ENCODE measurements around the gene PRR22.
"Not testable (repeated sequence)": the region's sequence is repeated elsewhere in the genome, so short reads cannot be mapped to it uniquely, and the experiment has no call there.

PRR22 gene

GRCh38 chr19:5744999-5745398 is 39.5 kb downstream of the PRR22 start:
- DNase-seq, result not testable (repeated sequence)

DNA sequence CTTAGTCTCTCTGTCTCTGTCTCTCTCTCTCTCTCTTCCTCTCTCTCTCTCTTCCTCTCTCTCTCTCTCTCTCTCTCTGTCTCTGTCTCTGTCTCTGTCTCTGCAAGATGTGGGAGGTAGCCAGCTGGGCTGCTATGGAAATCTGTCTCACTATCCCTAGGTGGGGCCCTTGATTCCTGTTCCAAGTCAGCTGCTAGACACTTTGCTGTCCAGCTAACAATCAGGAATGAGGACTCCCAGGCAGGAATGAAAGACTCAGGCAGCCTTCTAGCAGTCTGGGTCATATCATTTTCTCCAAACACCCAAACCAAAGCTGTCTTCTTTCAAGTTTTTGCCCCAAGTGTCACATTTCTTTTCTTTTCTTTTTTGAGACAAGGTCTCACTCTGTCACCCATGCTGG is 40.9 kb downstream of the PRR22 start:
- DNase-seq, result no peak

GRCh38 chr19:5742051-5742450 is 42.5 kb downstream of the PRR22 start:
- no peak for DNase-seq

- no peak for DNase-seq
These were observed 46.1 kb downstream of the PRR22 start for GRCh38 chr19:5738423-5738822.

GRCh38 chr19:5733172-5733571 is 51.4 kb downstream of the PRR22 start:
- not testable (repeated sequence) for DNase-seq
